ENCODE data around the gene TBX4. TPM values are rescaled to one million over a fixed set of nuclear protein-coding genes. Genes with fewer than 3 reads are reported as not detected.

Gene TBX4
- total and polyA plus RNA-seq, 9 of the 15 experiments (the other 6 are each of a cell fraction or from before 2014, with no cell fraction given): not detected

GRCh38 chr17:61485067-61485775, 33.0 kb downstream of the TBX4 start:
- no TSS peak for BruUV-seq (replicated peaks)
- Histone ChIP-seq H3K9ac (ENCODE audit: insufficient read depth in 1 of 2, low read depth in 2 of 2, low read length in 2 of 2) (no peak overlapping the region), H3K9me1 (ENCODE audit: control insufficient read depth, insufficient read depth, low read length) (no peaks in the 10 kb centered on the region), H3K27ac (ENCODE audit: extremely low read depth, low read depth, low read length) (no peak overlapping the region), H3K27me3 (ENCODE audit: control insufficient read depth in 2 of 2, insufficient read depth in 2 of 2, low read length in 2 of 2) (peaks cover 38 to 77% of the 10 kb centered on the region in 2 experiments), H3K4me1 (replicated peaks in 1 of 2; ENCODE audit: control insufficient read depth in 2 of 2, insufficient read depth in 2 of 2, low read length in 2 of 2) (peaks cover 0 to 3% of the 10 kb centered on the region in 2 experiments; a peak in 1 of 5 replicates), H2AFZ (ENCODE audit: low read depth, low read length) (no peak overlapping the region), H4K20me1 (replicated peaks; ENCODE audit: control insufficient read depth, insufficient read depth, low read length) (no peaks in the 10 kb centered on the region), H3K9me3 (replicated peaks; ENCODE audit: control insufficient read depth, insufficient read depth, low read depth, low read length) (no peaks in the 10 kb centered on the region), H3K79me2 (ENCODE audit: control insufficient read depth, insufficient read depth, low read length) (no peaks in the 10 kb centered on the region), H3K4me3 (no peak overlapping the region), H3K4me2 (ENCODE audit: insufficient read depth, low read length) (no peak overlapping the region), H3K36me3 (ENCODE audit: control insufficient read depth, insufficient read depth, low read length) (no peaks in the 10 kb centered on the region)
- DNase-seq (ENCODE audit: extremely low read depth in 1 of 4, low spot score in 3 of 4) (no peak), ATAC-seq (no peak), FAIRE-seq (no peak)
- WGBS (ENCODE audit: insufficient coverage, low coverage, missing lambda C conversion rate): 0% methylated on average over 8 of the region's 8 CpGs
- CTCF ChIA-PET (ENCODE audit: low intra/inter-chr PET ratio): no interaction called here
- intact Hi-C loops (cut with micrococcal nuclease): no loop called here
- POLR2A ChIA-PET: interaction anchor here (0.6 to 1.4 kb wide), 3 partner anchors 19 to 1133 kb away, joined by 3 to 4 read pairs (median 3); no protein-coding TSS in a partner anchor
- in situ Hi-C loops (cut with MboI): no loop called here
- no peak for TF ChIP-seq ARHGAP35 (IDR thresholded peaks at IDR 0.05; ENCODE audit: partially characterized antibody)
- no peak for TF ChIP-seq TCF7 (IDR thresholded peaks at IDR 0.05; ENCODE audit: borderline replicate concordance)
- TF ChIP-seq ZNF445 (CRISPR knock-in tag; IDR thresholded peaks at IDR 0.05; ENCODE audit: low read depth): no peak
- peak in 1 of 3 experiments; percentile 94; a peak in 2 of 6 replicates for TF ChIP-seq ZBTB11 (CRISPR knock-in tag; IDR thresholded peaks at IDR 0.05)

Data from K562 (cell line).